ENCODE results near the gene INHA. TPM values are rescaled to one million over a fixed set of nuclear protein-coding genes. Genes with fewer than 3 reads are reported as not detected.

The INHA gene
- total RNA-seq, 1 experiment from 2014 or later, result 0.31 TPM

- no peaks in the 10 kb centered on the region for H3K9me3 Mint-ChIP-seq
- H3K36me3 Mint-ChIP-seq (ENCODE audit: insufficient read depth in 1 of 3, low read depth in 3 of 3), result peaks cover 9 to 48% (median 28%) of the 10 kb centered on the region in 3 experiments; a peak in 6 of 7 replicates
- no peaks in the 10 kb centered on the region for H3K9me3 ChIP-seq (ENCODE audit: control insufficient read depth, low read depth, low read length)
- no peaks in the 10 kb centered on the region for H3K79me2 ChIP-seq (ENCODE audit: insufficient read depth, low read length)
- H3K27ac Mint-ChIP-seq, result no peak overlapping the region; a peak in 1 of 7 replicates
- no peaks in the 10 kb centered on the region for H3K27me3 Mint-ChIP-seq (ENCODE audit: low read depth)
- no peak overlapping the region for H4K91ac ChIP-seq (ENCODE audit: insufficient read length, low read depth, low read length)
- no peaks in the 10 kb centered on the region for H3K79me1 ChIP-seq (ENCODE audit: insufficient read depth, low read depth, low read length, poor library complexity, severe bottlenecking)
- H4K5ac ChIP-seq (ENCODE audit: insufficient read length, low read depth, low read length), result no peak overlapping the region
- TF ChIP-seq CTCF (conservative IDR thresholded peaks at IDR 0.05), result no peak
- DNase-seq, result no peak
- no peaks in the 10 kb centered on the region for H4K20me1 ChIP-seq (ENCODE audit: control insufficient read depth, insufficient read depth, insufficient read length)
- H2AFZ ChIP-seq (ENCODE audit: low read length), result no peak overlapping the region
- H3K4me1 ChIP-seq (ENCODE audit: insufficient read depth, low read length), result no peaks in the 10 kb centered on the region
- H2BK20ac ChIP-seq (ENCODE audit: low read depth, low read length, poor library complexity, severe bottlenecking), result no peak overlapping the region
- H2BK12ac ChIP-seq (ENCODE audit: insufficient read length, low read depth, low read length), result no peak overlapping the region
- H3K27ac ChIP-seq (ENCODE audit: insufficient read length, low read depth, low read length), result no peak overlapping the region
- no peak overlapping the region for H2AK5ac ChIP-seq (ENCODE audit: insufficient read length, low read length)
- H3K18ac ChIP-seq (ENCODE audit: insufficient read length, low read depth, low read length), result no peak overlapping the region
- H3T11ph ChIP-seq (ENCODE audit: low read length), result no peak overlapping the region
- H2BK15ac ChIP-seq (ENCODE audit: low read depth, low read length), result no peak overlapping the region
- H3K4me3 Mint-ChIP-seq, result no peak overlapping the region
- no peak overlapping the region for H3K14ac ChIP-seq (ENCODE audit: insufficient read depth, low read length)
- H3K56ac ChIP-seq (ENCODE audit: insufficient read length, low read depth, low read length), result no peak overlapping the region
- no peak overlapping the region for H2BK5ac ChIP-seq (ENCODE audit: insufficient read length, low read length)
- no peak overlapping the region for H2BK120ac ChIP-seq (ENCODE audit: low read depth, low read length, poor library complexity, severe bottlenecking)
- no peak overlapping the region for H3K9ac ChIP-seq (ENCODE audit: extremely low read depth, insufficient read length, low read length)
- H3K23me2 ChIP-seq (ENCODE audit: insufficient read length, low read depth, low read length, poor library complexity, severe bottlenecking), result no peaks in the 10 kb centered on the region
- WGBS (ENCODE audit: extremely low coverage, insufficient read length, low lambda C conversion rate), result no CpG with 5 or more reads among the region's 15 CpGs
- H3K4me2 ChIP-seq (ENCODE audit: insufficient read depth, insufficient read length, low read length), result no peak overlapping the region
- H3K4me1 Mint-ChIP-seq, result peaks cover 2 to 3% of the 10 kb centered on the region in 2 experiments; a peak in 2 of 4 replicates
- H4K8ac ChIP-seq (replicated peaks; ENCODE audit: insufficient read length, low read depth, low read length), result no peak overlapping the region
- no peaks in the 10 kb centered on the region for H3K27me3 ChIP-seq (ENCODE audit: insufficient read depth, low read length)
- no peak overlapping the region for H3K23ac ChIP-seq (ENCODE audit: insufficient read length, low read depth, low read length)
- H3K4ac ChIP-seq (ENCODE audit: low read depth, low read length), result no peak overlapping the region
Observed at GRCh38 chr2:219607931-219608330, 35.8 kb downstream of the INHA start.
